Measurements from ENCODE around the gene C2orf42. TPM values are rescaled to one million over a fixed set of nuclear protein-coding genes. Genes with fewer than 3 reads are reported as not detected.
"Not testable (repeated sequence)": the region's sequence is repeated elsewhere in the genome, so short reads cannot be mapped to it uniquely, and the experiment has no call there.

Gene C2orf42
- total RNA-seq, 2 experiments from 2014 or later = 23.5 to 23.9 TPM

- Mint-ChIP-seq H3K4me3 (no peak overlapping the region), H3K36me3 (no peaks in the 10 kb centered on the region), H3K4me1 (ENCODE audit: low read depth) (no peaks in the 10 kb centered on the region), H3K27me3 (no peaks in the 10 kb centered on the region), H3K9me3 (no peaks in the 10 kb centered on the region), H3K27ac (no peak overlapping the region)
- intact Hi-C loops (cut with micrococcal nuclease) = no loop called here
- ChIA-PET CTCF (no interaction called here), POLR2A (no interaction called here)
- DNase-seq = no peak
Observed at GRCh38 chr2:70201831-70202230, 11.0 kb upstream of the C2orf42 start.

DNA sequence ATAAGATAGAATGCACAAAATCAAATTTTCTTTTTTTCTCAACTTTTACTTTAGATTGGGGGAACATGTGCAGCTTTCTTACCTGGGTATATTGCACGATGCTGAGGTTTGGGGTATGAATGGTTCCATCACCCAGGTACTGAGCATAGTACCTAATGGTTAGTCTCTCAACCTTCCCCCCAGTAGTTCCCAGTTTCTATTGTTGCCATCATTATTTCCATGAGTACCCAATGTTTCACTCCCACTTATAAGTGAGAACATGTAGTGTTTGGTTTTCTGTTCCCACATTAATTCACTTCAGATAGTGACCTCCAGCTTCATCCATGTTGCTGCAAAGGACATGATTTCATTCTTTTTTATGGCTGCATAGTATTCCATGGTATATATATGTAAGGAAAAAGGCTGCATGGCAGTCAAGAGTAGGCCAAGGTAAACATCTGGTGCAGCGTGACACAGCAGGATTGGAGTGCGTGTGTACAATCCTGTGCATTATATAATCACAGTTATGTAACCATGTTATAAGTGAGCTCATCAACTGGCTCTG, 10.5 kb upstream of the C2orf42 start:
- Mint-ChIP-seq H3K9me3 (no peaks in the 10 kb centered on the region), H3K36me3 (no peaks in the 10 kb centered on the region), H3K4me3 (no peak overlapping the region), H3K4me1 (ENCODE audit: low read depth) (no peaks in the 10 kb centered on the region), H3K27me3 (no peaks in the 10 kb centered on the region), H3K27ac (no peak overlapping the region)
- POLR2A ChIA-PET = interaction anchor here (0.8 kb wide), 1 partner anchor 10 kb away, joined by 5 read pairs; no protein-coding TSS in a partner anchor
- intact Hi-C loops (cut with micrococcal nuclease) = no loop called here
- no peak for DNase-seq
- CTCF ChIA-PET = no interaction called here

- no peaks in the 10 kb centered on the region for H3K4me1 Mint-ChIP-seq (ENCODE audit: low read depth)
- DNase-seq = no peak
- no peak overlapping the region for H3K4me3 Mint-ChIP-seq
- CTCF ChIA-PET = no interaction called here
- POLR2A ChIA-PET = interaction anchor here (0.6 to 1.0 kb wide), 2 partner anchors 8 to 38 kb away, joined by 4 to 5 read pairs; partner anchors contain the start of gene C2orf42
- H3K27me3 Mint-ChIP-seq = no peaks in the 10 kb centered on the region
- H3K36me3 Mint-ChIP-seq = no peaks in the 10 kb centered on the region
- H3K9me3 Mint-ChIP-seq = no peaks in the 10 kb centered on the region
- H3K27ac Mint-ChIP-seq = no peak overlapping the region
- intact Hi-C loops (cut with micrococcal nuclease) = no loop called here
Observed at GRCh38 chr2:70199320-70199864, 8.6 kb upstream of the C2orf42 start.

DNA sequence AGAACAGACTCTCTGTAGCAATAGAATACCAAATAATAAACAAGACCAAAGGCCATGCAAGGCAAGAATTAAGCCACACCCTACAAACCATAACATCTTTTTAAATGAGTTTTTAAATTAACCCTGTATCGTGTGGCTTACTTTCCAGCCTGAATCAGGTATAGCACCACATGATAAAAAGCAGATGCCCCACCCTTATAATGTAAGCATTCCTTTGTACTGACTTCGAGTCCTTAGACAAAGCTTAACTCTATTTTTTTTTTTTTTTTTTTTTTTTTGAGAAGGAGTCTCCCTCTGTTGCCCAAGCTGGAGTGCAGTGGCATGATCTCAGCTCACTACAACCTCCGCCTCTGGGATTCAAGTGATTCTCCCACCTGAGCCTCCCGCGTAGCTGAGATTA, 1.7 kb upstream of the C2orf42 start:
- POLR2A ChIA-PET = interaction anchor here (2.6 kb wide), 1 partner anchor 65 kb away, joined by 10 read pairs; the partner anchor contains the start of gene PCYOX1
- H3K9me3 Mint-ChIP-seq = no peaks in the 10 kb centered on the region
- H3K4me3 Mint-ChIP-seq = no peak overlapping the region
- no peak overlapping the region for H3K27ac Mint-ChIP-seq
- intact Hi-C loops (cut with micrococcal nuclease) = loop anchor here (5.0 kb wide), 1 partner anchor 550 kb away; the partner anchor contains the start of gene AAK1
- CTCF ChIA-PET = interaction anchor here (1.6 to 2.3 kb wide), 2 partner anchors 50 to 281 kb away, joined by 5 to 9 read pairs; no protein-coding TSS in a partner anchor
- peaks cover 20% of the 10 kb centered on the region for H3K4me1 Mint-ChIP-seq (ENCODE audit: low read depth)
- peaks cover 2% of the 10 kb centered on the region for H3K36me3 Mint-ChIP-seq
- peaks cover 1% of the 10 kb centered on the region for H3K27me3 Mint-ChIP-seq
- DNase-seq = no peak

DNA sequence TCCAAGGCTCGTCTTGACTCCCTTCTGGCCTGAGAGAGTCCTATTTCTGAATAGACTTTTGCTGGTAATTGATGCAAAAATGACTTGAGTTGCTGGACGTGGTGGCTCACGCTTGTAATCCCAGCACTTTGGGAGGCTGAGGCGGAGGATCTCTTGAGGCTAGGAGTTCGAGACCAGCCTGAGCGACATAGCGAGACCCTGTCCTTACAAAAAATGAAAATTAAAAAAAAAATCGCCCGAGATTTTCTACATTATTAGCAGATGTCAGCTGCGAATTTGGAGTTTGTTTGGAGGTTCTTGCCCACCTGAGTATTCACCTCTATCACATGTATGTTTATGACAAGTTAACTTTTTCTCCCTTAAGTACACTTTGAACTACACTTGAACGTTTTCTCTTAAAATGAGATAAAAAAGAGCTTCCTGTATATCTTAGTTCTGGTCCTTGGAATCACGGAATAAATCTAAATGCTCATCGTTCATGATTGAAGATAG, 471 bp upstream of the C2orf42 start:
- peaks cover 2% of the 10 kb centered on the region for H3K36me3 Mint-ChIP-seq
- H3K9me3 Mint-ChIP-seq = no peaks in the 10 kb centered on the region
- no peak for DNase-seq
- peaks cover 1% of the 10 kb centered on the region for H3K27me3 Mint-ChIP-seq
- POLR2A ChIA-PET = interaction anchor here (0.5 to 3.9 kb wide), 25 partner anchors 8 to 317 kb away, joined by 3 to 26 read pairs (median 5); partner anchors contain the start of genes FAM136A, MXD1, PCYOX1 and SNRPG
- peak overlapping the region; percentile 99 for H3K27ac Mint-ChIP-seq
- CTCF ChIA-PET = interaction anchor here (0.7 to 2.3 kb wide), 10 partner anchors 19 to 657 kb away, joined by 3 to 9 read pairs (median 4); partner anchors contain the start of gene SNRPG
- peaks cover 20% of the 10 kb centered on the region for H3K4me1 Mint-ChIP-seq (ENCODE audit: low read depth)
- intact Hi-C loops (cut with micrococcal nuclease) = loop anchor here (1.0 to 5.0 kb wide), 6 partner anchors 57 to 549 kb away; partner anchors contain the start of genes AAK1 and TIA1
- H3K4me3 Mint-ChIP-seq = peak overlapping the region; percentile 97

- no peak for DNase-seq
- H3K9me3 Mint-ChIP-seq = no peaks in the 10 kb centered on the region
- peaks cover 20% of the 10 kb centered on the region for H3K4me1 Mint-ChIP-seq (ENCODE audit: low read depth)
- intact Hi-C loops (cut with micrococcal nuclease) = no loop called here
- H3K36me3 Mint-ChIP-seq = peaks cover 3% of the 10 kb centered on the region
- H3K27ac Mint-ChIP-seq = peak overlapping the region; percentile 99
- CTCF ChIA-PET = no interaction called here
- POLR2A ChIA-PET = interaction anchor here (3.9 kb wide), 1 partner anchor 105 kb away, joined by 25 read pairs; the partner anchor contains the start of gene SNRPG
- H3K27me3 Mint-ChIP-seq = peaks cover 1% of the 10 kb centered on the region
- peak overlapping the region; percentile 20 for H3K4me3 Mint-ChIP-seq
Observed at GRCh38 chr2:70188460-70188859, 2.4 kb downstream of the C2orf42 start.

DNA sequence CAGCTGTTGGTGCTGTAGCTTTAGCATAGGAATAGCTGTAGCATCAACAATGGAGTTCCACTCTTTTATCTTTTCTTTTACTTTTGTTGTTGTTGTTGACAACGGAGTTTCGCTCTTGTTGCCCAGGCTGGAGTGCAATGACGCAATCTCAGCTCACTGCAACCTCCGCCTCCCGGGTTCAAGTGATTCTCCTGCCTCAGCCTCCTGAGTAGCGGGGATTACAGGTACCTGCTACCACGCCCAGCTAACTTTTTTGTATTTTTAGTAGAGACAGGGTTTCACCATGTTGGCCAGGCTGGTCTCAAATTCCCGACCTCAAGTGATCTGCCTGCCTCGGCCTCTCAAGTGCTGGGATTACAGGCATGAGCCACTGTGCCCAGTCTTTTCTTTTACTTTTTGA, 3.6 kb downstream of the C2orf42 start:
- intact Hi-C loops (cut with micrococcal nuclease); DNase-seq; POLR2A ChIA-PET; H3K9me3 Mint-ChIP-seq; H3K4me3 Mint-ChIP-seq; H3K27ac Mint-ChIP-seq; H3K27me3 Mint-ChIP-seq; H3K36me3 Mint-ChIP-seq: not testable (repeated sequence)
- CTCF ChIA-PET = interaction anchor here (1.4 kb wide), 1 partner anchor 274 kb away, joined by 3 read pairs; no protein-coding TSS in a partner anchor
- peaks cover 20% of the 10 kb centered on the region for H3K4me1 Mint-ChIP-seq (ENCODE audit: low read depth)

- DNase-seq = no peak
- POLR2A ChIA-PET = interaction anchor here (0.9 to 1.4 kb wide), 3 partner anchors 8 to 441 kb away, joined by 3 to 6 read pairs (median 5); partner anchors contain the start of genes ANXA4 and C2orf42
- Mint-ChIP-seq H3K27me3 (no peaks in the 10 kb centered on the region), H3K27ac (no peak overlapping the region), H3K9me3 (no peaks in the 10 kb centered on the region), H3K4me1 (ENCODE audit: low read depth) (no peaks in the 10 kb centered on the region), H3K36me3 (peaks cover 13% of the 10 kb centered on the region), H3K4me3 (no peak overlapping the region)
- CTCF ChIA-PET = no interaction called here
- intact Hi-C loops (cut with micrococcal nuclease) = no loop called here
Observed at GRCh38 chr2:70182689-70183088, 8.1 kb downstream of the C2orf42 start.

DNA sequence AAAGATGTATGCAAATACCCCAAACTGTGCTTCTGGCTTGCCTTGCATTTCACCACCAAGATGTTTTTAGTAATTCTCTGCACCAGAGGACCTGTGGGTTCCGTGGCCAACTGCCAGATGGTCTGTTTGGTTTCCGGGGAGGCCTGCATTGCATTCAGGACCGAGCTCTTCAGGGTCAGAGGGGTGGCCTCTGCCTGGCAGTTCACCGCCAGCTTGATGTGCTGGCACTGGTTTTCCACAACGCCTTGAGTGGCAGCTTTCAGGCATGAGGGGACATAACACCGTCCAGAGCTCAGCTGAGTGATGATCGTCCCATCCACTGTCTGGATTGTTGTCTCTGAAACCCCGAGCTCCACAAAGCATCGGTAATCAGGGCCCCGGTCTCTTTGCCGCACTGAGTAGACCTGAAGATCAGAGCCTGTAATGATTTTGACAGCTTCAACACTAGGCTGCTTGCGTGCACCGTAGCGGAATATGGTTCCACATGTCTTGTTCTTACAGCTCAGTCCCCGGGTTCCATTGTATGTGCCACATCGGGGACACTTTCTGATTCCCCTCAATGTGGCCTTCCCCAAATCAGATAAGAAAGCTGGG, 9.4 kb downstream of the C2orf42 start:
- H3K9me3 Mint-ChIP-seq = no peaks in the 10 kb centered on the region
- ChIA-PET CTCF (no interaction called here), POLR2A (interaction anchor here (0.6 to 1.4 kb wide), 2 partner anchors 8 to 9 kb away, joined by 3 to 6 read pairs; partner anchors contain the start of gene C2orf42)
- no peak for DNase-seq
- intact Hi-C loops (cut with micrococcal nuclease) = no loop called here
- H3K27ac Mint-ChIP-seq = no peak overlapping the region
- peaks cover 20% of the 10 kb centered on the region for H3K36me3 Mint-ChIP-seq
- no peaks in the 10 kb centered on the region for H3K4me1 Mint-ChIP-seq (ENCODE audit: low read depth)
- no peaks in the 10 kb centered on the region for H3K27me3 Mint-ChIP-seq
- H3K4me3 Mint-ChIP-seq = no peak overlapping the region

GRCh38 chr2:70173520-70173919, 17.3 kb downstream of the C2orf42 start:
- ChIA-PET POLR2A (no interaction called here), CTCF (no interaction called here)
- Mint-ChIP-seq H3K4me3 (no peak overlapping the region), H3K36me3 (peaks cover 28% of the 10 kb centered on the region), H3K27me3 (no peaks in the 10 kb centered on the region), H3K27ac (no peak overlapping the region), H3K9me3 (no peaks in the 10 kb centered on the region), H3K4me1 (ENCODE audit: low read depth) (no peaks in the 10 kb centered on the region)
- no peak for DNase-seq
- intact Hi-C loops (cut with micrococcal nuclease) = no loop called here

GRCh38 chr2:70169654-70170245, 21.1 kb downstream of the C2orf42 start:
- H3K36me3 Mint-ChIP-seq = peaks cover 26% of the 10 kb centered on the region
- intact Hi-C loops (cut with micrococcal nuclease); H3K4me3 Mint-ChIP-seq; DNase-seq; H3K27ac Mint-ChIP-seq; H3K4me1 Mint-ChIP-seq (ENCODE audit: low read depth); H3K9me3 Mint-ChIP-seq; H3K27me3 Mint-ChIP-seq; CTCF ChIA-PET: not testable (repeated sequence)
- POLR2A ChIA-PET = interaction anchor here (1.4 kb wide), 1 partner anchor 23 kb away, joined by 4 read pairs; no protein-coding TSS in a partner anchor

GRCh38 chr2:70161069-70161534, 29.7 kb downstream of the C2orf42 start:
- Mint-ChIP-seq H3K4me1 (ENCODE audit: low read depth) (peaks cover 4% of the 10 kb centered on the region), H3K36me3 (peaks cover 14% of the 10 kb centered on the region), H3K27me3 (no peaks in the 10 kb centered on the region), H3K27ac (peak overlapping the region; percentile 16), H3K9me3 (no peaks in the 10 kb centered on the region), H3K4me3 (no peak overlapping the region)
- ChIA-PET POLR2A (interaction anchor here (0.6 kb wide), 1 partner anchor 38 kb away, joined by 4 read pairs; no protein-coding TSS in a partner anchor), CTCF (no interaction called here)
- intact Hi-C loops (cut with micrococcal nuclease) = no loop called here
- no peak for DNase-seq
